ENCODE measurements around the gene BRD4.

The BRD4 gene

DNA sequence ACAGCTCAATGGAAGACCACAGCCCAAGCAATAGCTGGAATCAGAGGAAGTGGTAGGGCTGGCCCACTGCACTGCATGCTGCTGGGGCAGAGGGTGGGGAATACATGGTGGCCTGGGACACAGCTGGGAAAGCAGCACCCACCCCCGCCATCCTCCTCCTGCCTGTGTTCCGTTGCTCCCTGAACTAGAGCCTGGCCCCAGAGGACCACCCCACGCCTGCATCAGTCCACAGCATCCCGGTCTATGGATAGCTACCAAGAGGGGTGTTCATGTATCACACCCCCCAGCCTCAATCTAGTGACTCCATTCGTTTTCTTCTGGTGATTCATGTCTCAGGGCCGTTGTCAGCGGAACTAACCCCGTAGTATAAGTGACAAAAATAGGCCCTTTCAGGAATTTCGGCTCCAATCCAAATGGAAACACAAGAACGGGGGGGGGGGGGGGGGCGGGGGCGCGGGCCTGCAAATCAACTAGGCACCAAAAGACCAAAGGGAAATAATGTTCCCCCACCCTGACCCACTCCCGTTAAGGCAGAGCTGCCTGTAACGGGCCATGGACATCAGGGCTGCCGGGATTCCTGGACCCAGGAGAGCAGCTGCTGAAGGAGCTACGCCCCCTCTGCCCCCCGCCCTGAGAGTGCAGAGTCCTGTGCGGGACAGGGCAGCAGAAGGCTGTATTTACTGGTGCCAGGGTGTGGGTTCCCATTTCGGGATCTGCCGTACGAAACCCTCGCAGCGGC lies 81.2 kb downstream of the BRD4 start:
- H3K36me3 ChIP-seq (ENCODE audit: insufficient read depth, low read length): peaks cover 28% of the 10 kb centered on the region
- H3K4me1 ChIP-seq (ENCODE audit: insufficient read depth, low read length): peaks cover 8% of the 10 kb centered on the region; the same call in 1 of the 2 replicates
- H3K9me3 ChIP-seq (ENCODE audit: control insufficient read depth, insufficient read depth, low read length): no peaks in the 10 kb centered on the region
- H3K9ac ChIP-seq (ENCODE audit: low read depth, low read length): no peak overlapping the region

DNA sequence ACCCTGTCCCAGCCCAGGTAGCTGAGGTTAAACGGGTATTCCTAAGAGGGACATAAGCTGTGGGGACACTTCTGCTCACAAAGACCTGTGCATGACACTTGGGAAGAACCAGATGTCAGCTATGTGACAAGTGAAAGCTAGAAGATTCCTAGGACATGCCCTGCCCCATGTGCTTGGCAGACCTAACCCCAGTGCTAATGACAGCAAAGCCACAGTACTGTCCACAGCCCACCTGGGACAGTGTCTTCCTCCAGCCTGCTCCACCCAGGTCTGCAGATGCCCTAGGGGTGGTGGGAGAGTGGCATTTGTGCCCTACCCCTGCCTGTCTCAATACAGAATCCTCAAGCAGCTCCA lies 81.7 kb downstream of the BRD4 start:
- peaks cover 29% of the 10 kb centered on the region for H3K36me3 ChIP-seq (ENCODE audit: insufficient read depth, low read length)

DNA sequence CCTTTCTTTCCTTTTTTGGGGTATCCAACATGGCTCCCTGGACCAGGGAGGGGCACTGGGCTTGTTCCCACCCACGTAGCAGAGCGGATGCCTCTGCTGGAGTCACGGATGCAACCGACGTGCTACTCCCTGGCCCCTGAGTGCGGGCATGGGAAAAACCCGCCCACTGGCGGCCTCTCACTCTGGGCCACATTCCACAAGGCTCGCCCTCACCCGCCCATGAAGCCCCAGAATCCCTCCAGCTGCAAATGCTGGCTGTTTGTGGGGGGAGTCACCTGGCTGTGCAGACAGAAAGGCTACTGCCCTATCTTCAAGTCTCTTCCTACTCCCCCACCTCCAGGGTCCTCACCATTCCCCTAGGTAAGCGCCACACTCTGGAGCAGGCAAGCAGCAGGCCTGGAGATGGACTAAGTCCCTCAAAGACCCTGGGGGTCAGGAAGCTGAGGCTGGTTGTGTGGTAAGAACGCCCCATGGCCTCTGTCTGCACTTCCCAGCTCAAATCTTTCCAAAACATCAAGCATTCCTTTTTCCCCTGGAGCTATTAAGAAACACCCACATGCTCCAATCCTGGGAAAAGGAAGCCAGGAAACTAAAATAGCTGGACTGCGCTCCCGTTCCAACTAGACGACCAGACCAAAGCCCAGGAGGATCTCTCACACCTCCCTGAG lies 82.2 kb downstream of the BRD4 start:
- H3K9ac ChIP-seq (ENCODE audit: low read depth, low read length): no peak overlapping the region
- H3K4me1 ChIP-seq (ENCODE audit: insufficient read depth, low read length): peaks cover 8% of the 10 kb centered on the region; the same call in 1 of the 2 replicates

More for the DNA sequence above, 81.7 kb downstream of the BRD4 start:
- Histone ChIP-seq H3K9ac (ENCODE audit: low read depth, low read length) (no peak overlapping the region), H3K9me3 (ENCODE audit: control insufficient read depth, insufficient read depth, low read length) (no peaks in the 10 kb centered on the region), H3K4me1 (ENCODE audit: insufficient read depth, low read length) (peaks cover 8% of the 10 kb centered on the region; the same call in 1 of the 2 replicates)

DNA sequence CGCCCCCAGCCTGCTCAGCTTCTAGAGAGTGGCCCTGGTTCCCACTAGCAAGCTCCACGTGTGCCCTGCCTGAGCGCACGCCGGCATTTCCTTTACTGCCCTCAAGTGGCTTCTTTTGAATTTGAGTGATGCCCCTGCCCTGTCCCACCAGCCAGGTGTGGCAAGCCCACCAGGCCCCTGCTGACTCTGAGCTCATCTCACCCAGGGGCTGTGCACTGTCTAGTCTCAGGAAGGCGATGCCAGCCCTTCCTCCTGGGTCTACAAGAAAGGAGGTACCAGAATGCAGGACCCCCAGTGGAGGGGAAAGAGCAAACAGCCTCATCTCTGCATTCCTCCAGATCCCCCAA lies 82.8 kb downstream of the BRD4 start:
- Histone ChIP-seq H3K4me1 (ENCODE audit: insufficient read depth, low read length) (peaks cover 8% of the 10 kb centered on the region; the same call in 1 of the 2 replicates), H3K9ac (ENCODE audit: low read depth, low read length) (no peak overlapping the region), H3K36me3 (ENCODE audit: insufficient read depth, low read length) (peaks cover 32% of the 10 kb centered on the region), H3K9me3 (ENCODE audit: control insufficient read depth, insufficient read depth, low read length) (no peaks in the 10 kb centered on the region)

More for the DNA sequence above, 82.2 kb downstream of the BRD4 start:
- H3K36me3 ChIP-seq (ENCODE audit: insufficient read depth, low read length): peaks cover 30% of the 10 kb centered on the region
- no peaks in the 10 kb centered on the region for H3K9me3 ChIP-seq (ENCODE audit: control insufficient read depth, insufficient read depth, low read length)

DNA sequence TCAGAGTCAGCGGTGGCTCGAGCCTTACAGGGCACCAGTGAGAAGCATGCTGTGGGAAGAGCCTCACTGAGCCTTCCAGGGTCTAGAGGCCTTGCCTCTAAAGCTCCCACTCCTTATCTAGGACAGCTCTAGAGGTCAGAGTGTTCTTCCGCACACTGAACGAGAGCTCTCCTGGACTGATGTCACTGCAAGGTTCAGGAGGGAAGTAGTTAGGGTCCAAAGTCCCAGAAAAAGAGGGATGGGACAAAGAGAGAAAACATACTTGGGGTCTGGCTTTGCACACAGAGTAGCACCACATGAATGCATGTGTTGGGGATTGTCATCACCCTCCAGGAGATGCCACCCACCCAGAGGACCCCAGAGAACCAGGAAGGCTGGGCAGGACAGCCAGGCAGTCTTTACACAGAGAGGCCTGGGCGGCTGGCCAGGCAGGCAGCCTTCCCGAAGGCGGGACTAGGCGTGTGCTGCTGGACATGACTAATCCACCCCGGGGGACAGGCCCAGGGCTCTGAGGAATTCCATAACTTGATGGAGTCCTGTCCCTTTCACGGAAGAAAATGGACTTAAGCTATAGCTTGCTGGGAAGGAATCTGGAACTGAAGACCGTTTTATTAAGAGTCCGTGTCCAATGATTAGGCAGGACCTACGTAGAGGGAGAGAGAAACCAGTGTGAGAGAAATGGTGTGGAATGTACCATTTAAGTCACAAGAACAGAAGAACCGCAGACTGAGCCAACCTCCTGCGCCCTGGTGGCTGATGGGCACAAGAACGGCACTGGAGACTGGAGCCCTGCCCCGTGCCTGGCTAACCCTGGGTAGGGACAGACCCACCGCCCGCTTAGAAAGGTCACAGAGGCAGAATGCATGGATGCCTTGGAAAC lies 83.5 kb downstream of the BRD4 start:
- no peak overlapping the region for H3K9ac ChIP-seq (ENCODE audit: low read depth, low read length)
- peaks cover 32% of the 10 kb centered on the region for H3K36me3 ChIP-seq (ENCODE audit: insufficient read depth, low read length)
- peaks cover 8% of the 10 kb centered on the region; the same call in 1 of the 2 replicates for H3K4me1 ChIP-seq (ENCODE audit: insufficient read depth, low read length)
- no peaks in the 10 kb centered on the region for H3K9me3 ChIP-seq (ENCODE audit: control insufficient read depth, insufficient read depth, low read length)

DNA sequence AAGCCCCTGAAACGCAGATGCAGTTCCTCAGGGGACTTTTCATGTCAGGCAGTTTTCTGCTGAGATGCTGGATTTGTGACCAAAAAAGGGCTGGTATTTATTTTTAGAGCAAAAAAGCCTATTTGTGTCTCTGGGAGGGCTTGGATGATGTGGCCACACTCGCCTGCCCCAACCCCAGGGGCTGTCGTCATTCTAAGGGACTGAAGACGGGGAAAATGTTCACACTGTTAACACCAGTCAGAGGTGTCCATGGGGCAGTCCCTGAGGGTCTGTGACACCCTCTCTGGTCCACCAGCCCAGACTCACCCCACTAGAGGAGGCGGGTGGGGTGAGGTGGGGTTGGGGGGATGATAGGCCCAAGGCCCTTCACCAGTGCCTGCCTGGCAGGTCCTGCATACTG lies 84.2 kb downstream of the BRD4 start:
- Histone ChIP-seq H3K36me3 (ENCODE audit: insufficient read depth, low read length) (peaks cover 37% of the 10 kb centered on the region), H3K4me1 (ENCODE audit: insufficient read depth, low read length) (peaks cover 8% of the 10 kb centered on the region; the same call in 1 of the 2 replicates), H3K9ac (ENCODE audit: low read depth, low read length) (no peak overlapping the region), H3K9me3 (ENCODE audit: control insufficient read depth, insufficient read depth, low read length) (no peaks in the 10 kb centered on the region)

DNA sequence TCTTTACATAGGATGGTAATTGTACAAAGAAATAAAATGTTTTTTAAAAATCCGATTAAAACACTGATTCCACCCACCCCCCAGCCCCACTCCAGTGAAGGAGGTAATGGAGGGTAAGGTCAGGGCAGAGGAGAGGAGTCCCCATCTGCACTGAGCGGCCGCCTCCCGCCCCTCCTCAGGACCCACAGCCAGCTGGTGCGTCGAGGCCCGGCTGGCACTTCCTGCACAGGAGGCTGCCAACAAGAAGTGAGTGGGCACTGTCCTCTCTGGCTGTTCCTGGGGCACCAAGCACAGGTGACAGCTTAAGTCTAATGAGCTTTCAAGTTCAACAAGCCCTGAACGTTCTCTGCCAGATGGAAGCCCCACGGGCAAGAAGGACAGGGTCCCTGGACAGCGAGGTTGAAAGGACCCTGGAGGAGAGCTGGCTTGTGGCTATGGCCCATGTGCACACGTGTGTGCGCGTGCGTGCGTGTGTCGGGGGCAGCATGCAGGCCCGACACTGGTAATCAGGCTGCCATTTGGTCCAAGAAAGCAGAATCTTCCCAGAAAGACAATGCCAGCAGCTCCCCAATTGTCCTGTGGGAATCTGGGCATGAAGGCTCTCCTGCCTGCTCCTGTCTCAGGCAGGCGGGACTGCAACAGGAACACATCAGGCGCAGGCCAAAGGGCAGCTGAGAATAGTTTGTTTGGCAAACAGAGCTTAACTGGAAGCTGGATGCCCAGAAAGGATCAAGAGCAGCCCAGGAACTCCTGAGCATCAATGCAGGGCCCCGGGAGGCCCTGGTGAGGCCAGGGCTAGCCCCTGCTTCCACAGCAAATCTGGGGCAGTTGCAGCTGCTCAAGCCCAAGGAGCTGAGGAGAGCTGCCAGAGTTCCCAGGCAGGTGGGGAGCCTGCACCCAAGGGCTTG lies 85.0 kb downstream of the BRD4 start:
- Histone ChIP-seq H3K9me3 (ENCODE audit: control insufficient read depth, insufficient read depth, low read length) (no peaks in the 10 kb centered on the region), H3K9ac (ENCODE audit: low read depth, low read length) (no peak overlapping the region), H3K4me1 (ENCODE audit: insufficient read depth, low read length) (peaks cover 8% of the 10 kb centered on the region; the same call in 1 of the 2 replicates), H3K36me3 (ENCODE audit: insufficient read depth, low read length) (peaks cover 37% of the 10 kb centered on the region)

DNA sequence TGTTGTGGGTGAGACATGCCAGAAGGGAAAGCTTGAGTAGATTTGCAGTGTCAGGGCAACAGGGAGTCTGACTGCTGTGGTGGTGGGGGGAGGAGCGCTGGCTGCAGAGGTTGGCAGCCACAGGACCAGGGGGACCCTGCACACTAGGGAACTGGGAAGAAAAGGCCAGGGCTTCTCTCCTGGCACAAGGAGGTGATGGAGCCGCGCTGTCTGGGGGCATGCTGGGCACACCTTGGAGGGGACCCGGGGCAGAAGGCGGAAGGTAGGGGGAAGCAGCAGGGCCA lies 86.2 kb downstream of the BRD4 start:
- H3K4me1 ChIP-seq (ENCODE audit: insufficient read depth, low read length): peaks cover 8% of the 10 kb centered on the region; the same call in 1 of the 2 replicates
- H3K9me3 ChIP-seq (ENCODE audit: control insufficient read depth, insufficient read depth, low read length): no peaks in the 10 kb centered on the region
- no peak overlapping the region for H3K9ac ChIP-seq (ENCODE audit: low read depth, low read length)
- peaks cover 37% of the 10 kb centered on the region for H3K36me3 ChIP-seq (ENCODE audit: insufficient read depth, low read length)

DNA sequence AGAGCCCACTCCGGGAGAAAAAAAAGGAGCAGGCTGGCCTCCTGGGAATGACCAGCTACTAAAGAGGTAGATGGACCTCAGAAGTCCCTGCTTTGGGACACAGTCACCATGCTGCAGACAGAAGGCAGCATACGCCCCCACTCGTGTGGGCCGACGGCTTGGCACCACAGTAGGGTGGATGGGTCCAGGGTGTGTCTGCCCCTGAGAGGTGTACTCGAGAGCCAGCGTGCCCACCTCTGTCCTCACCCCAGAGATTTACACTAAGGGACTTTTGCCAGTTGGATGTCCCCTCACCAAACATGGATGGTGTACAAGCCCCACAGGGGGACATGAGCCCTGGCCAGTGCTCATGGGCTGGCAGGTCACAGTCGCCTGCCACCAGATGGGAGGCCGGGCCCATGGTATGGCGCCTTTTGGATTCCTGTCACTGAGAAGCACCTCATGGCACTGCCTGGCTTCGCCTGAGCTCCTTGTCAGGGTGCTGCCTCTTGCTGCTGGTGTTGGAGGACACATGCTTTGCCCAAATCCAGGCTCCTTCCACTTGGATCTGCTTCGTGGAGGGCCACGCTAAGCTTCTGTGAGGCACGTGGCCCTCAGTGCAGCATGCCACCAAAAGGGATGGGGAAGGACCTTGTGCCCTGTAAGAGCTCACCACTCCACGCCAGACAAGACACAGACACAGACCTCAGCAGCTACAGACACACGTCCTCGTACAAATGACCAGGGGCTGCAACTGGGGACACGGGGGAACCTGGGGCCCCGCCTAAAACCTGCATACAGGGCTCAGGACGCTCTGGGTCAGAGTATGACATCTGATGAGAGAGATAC lies 86.8 kb downstream of the BRD4 start:
- Histone ChIP-seq H3K36me3 (ENCODE audit: insufficient read depth, low read length) (peaks cover 35% of the 10 kb centered on the region), H3K9ac (ENCODE audit: low read depth, low read length) (no peak overlapping the region), H3K4me1 (ENCODE audit: insufficient read depth, low read length) (peaks cover 5% of the 10 kb centered on the region; the same call in 1 of the 2 replicates), H3K9me3 (ENCODE audit: control insufficient read depth, insufficient read depth, low read length) (no peaks in the 10 kb centered on the region)

DNA sequence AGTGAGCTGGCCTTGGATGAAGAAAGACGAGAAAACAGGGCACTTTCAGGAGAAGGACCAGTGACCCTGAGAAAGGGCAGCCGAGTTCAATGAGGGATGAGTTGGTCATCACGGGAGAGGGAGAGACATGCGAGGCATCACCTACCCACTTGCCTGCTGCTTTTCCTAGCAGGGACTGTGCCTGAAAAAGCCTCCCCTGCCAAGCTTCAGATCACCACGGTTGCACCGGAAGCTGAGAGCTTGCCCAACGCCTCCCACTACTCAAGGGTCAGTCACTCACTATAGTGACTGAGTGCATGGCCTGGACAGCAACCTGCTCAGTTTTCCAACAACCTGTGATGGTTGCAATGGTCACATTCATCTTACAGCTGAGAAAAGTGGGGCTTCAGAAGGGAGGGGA lies 87.5 kb downstream of the BRD4 start:
- H3K9ac ChIP-seq (ENCODE audit: low read depth, low read length): no peak overlapping the region
- H3K9me3 ChIP-seq (ENCODE audit: control insufficient read depth, insufficient read depth, low read length): no peaks in the 10 kb centered on the region
- H3K4me1 ChIP-seq (ENCODE audit: insufficient read depth, low read length): no peaks in the 10 kb centered on the region
- peaks cover 30% of the 10 kb centered on the region for H3K36me3 ChIP-seq (ENCODE audit: insufficient read depth, low read length)

DNA sequence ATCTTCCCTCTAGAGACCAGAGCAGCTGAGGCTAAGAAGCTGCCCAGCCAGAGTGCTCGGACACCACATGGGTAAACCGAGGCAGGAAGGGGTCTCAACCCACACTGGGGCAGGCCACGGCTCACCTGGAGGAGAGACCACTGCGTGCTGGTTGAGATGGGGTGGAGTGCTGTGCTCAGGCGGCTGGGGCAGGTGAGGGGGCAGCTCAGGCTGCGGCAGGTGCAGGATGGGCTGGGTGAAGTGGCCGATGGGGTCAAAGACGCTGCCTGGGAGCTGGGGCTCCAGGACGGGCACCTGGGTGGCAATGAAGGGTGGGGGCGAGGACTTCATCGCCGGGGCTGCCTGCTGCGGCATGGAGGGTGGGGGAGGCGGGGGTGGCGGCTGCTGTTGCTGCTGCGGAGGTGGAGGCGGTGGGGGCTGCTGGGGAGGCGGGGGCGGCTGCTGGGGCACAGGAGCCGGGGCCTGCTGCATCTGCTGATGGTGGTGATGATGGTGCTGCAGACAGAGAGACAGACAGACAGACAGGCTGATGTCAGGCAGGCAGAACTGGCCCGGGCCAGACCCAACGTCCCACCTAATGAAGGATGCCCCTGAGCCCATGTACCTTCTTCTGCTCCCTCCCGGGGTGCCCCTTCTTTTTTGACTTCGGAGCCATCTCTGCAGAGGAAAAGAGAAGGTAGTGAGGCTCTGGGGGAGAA lies 88.1 kb downstream of the BRD4 start:
- Histone ChIP-seq H3K36me3 (ENCODE audit: insufficient read depth, low read length) (peaks cover 29% of the 10 kb centered on the region), H3K9me3 (ENCODE audit: control insufficient read depth, insufficient read depth, low read length) (no peaks in the 10 kb centered on the region), H3K4me1 (ENCODE audit: insufficient read depth, low read length) (no peaks in the 10 kb centered on the region), H3K9ac (ENCODE audit: low read depth, low read length) (no peak overlapping the region)

DNA sequence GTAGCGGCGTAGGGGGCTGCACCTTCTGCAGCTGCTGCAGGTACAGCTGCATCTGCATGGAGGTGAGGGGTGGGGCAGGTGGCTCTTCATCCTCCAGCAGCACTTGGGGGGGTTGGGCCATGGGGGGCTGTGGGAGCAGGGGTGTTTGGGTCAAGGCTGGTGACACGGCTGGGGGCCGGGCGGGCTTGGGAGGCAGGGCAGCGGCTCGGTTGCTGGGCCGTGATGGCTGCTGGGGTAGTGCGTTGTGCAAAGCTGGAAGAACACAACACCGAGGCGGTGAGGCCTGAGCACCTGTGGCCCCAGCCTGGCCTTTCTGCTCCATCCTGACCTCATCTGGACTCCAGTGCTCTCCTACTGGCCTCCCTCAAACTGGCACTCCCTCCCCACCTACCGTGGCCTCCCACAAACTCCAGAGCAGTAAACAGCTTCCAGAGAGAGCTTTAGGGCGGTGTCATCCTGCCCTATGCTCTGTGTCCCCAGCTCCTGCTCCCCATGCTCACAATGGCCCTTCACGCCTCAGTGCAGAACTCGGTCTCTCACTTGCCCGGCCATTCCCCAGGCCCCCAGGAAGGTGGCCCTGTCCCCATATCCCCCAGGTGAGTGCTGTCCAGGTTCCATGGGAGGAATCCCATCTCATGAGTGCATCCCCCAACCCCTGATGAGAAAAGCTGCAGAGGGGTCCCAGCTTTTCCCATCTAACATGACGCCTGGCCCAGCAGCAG lies 88.9 kb downstream of the BRD4 start:
- H3K9ac ChIP-seq (ENCODE audit: low read depth, low read length): no peak overlapping the region
- H3K9me3 ChIP-seq (ENCODE audit: control insufficient read depth, insufficient read depth, low read length): no peaks in the 10 kb centered on the region
- H3K4me1 ChIP-seq (ENCODE audit: insufficient read depth, low read length): no peaks in the 10 kb centered on the region
- H3K36me3 ChIP-seq (ENCODE audit: insufficient read depth, low read length): peaks cover 25% of the 10 kb centered on the region

All from ES-I3 (cell line).